Stimulated activated CD4-positive, alpha-beta T cell treated with anti-CD3 and anti-CD28 coated beads, TNF-alpha, amount 100 ng/mL, for 1 hour (primary cell): ENCODE results near the gene CCBE1.

Experiments used
- DNase-seq, 3 donors: peaks; one replicate each; pipeline ENCODE4 v3.0.0-alpha.2; 2020; ENCODE audit warnings: low read depth in 3 of 3, low spot score in 1 of 3

Gene CCBE1

GRCh38 chr18:59414111-59414653, 283.0 kb downstream of the CCBE1 start:
- DNase-seq: no peak

GRCh38 chr18:59402432-59403090, 294.7 kb downstream of the CCBE1 start:
- peak; percentile 26 to 65 (median 38) for DNase-seq

- no peak for DNase-seq
Observed at GRCh38 chr18:59400407-59400806, 296.8 kb downstream of the CCBE1 start.

- DNase-seq: no peak
Observed at GRCh38 chr18:59395226-59396175, 301.7 kb downstream of the CCBE1 start.

- DNase-seq: no peak
Observed at GRCh38 chr18:59393381-59393780, 303.8 kb downstream of the CCBE1 start.

GRCh38 chr18:59388817-59389216, 308.4 kb downstream of the CCBE1 start:
- DNase-seq: no peak

GRCh38 chr18:59387687-59388565, 309.3 kb downstream of the CCBE1 start:
- DNase-seq: no peak

- DNase-seq: no peak
Observed at GRCh38 chr18:59386909-59387686, 310.1 kb downstream of the CCBE1 start.

GRCh38 chr18:59385191-59385590, 312.0 kb downstream of the CCBE1 start:
- DNase-seq: no peak

- DNase-seq: no peak
Observed at GRCh38 chr18:59383851-59384250, 313.4 kb downstream of the CCBE1 start.

GRCh38 chr18:59382383-59382782, 314.8 kb downstream of the CCBE1 start:
- no peak for DNase-seq

- no peak for DNase-seq
Observed at GRCh38 chr18:59381949-59382348, 315.3 kb downstream of the CCBE1 start.
